HG03378 (cell line): ENCODE results near the gene RAI1.

Experiments used
- ATAC-seq: cut with Tn5 transposase; IDR thresholded peaks from one replicate; pipeline ENCODE4 v1.9.1; 2021; ENCODE audit warnings: mild to moderate bottlenecking, moderate library complexity; ENCODE audit not compliant: unreplicated experiment

RAI1 gene

GRCh38 chr17:17696882-17697633, 15.8 kb downstream of the RAI1 start:
- ATAC-seq: no peak

- no peak for ATAC-seq
Measured at GRCh38 chr17:17698371-17698770, 17.1 kb downstream of the RAI1 start.

GRCh38 chr17:17698869-17699351, 17.7 kb downstream of the RAI1 start:
- ATAC-seq: no peak

- ATAC-seq: no peak
Measured at GRCh38 chr17:17699491-17699890, 18.2 kb downstream of the RAI1 start.

GRCh38 chr17:17700251-17700969, 19.2 kb downstream of the RAI1 start:
- no peak for ATAC-seq

GRCh38 chr17:17701112-17701511, 19.9 kb downstream of the RAI1 start:
- ATAC-seq: no peak

- ATAC-seq: no peak
Measured at GRCh38 chr17:17701658-17702057, 20.4 kb downstream of the RAI1 start.

GRCh38 chr17:17702449-17703139, 21.3 kb downstream of the RAI1 start:
- no peak for ATAC-seq

- no peak for ATAC-seq
Measured at GRCh38 chr17:17703140-17703919, 22.1 kb downstream of the RAI1 start.

- no peak for ATAC-seq
Measured at GRCh38 chr17:17704931-17705330, 23.7 kb downstream of the RAI1 start.

GRCh38 chr17:17706140-17707060, 25.1 kb downstream of the RAI1 start:
- no peak for ATAC-seq

GRCh38 chr17:17708295-17708694, 27.0 kb downstream of the RAI1 start:
- ATAC-seq: no peak

- ATAC-seq: no peak
Measured at GRCh38 chr17:17708816-17709215, 27.6 kb downstream of the RAI1 start.

- no peak for ATAC-seq
Measured at GRCh38 chr17:17709815-17710321, 28.6 kb downstream of the RAI1 start.

GRCh38 chr17:17710355-17710727, 29.1 kb downstream of the RAI1 start:
- ATAC-seq: no peak

- no peak for ATAC-seq
Measured at GRCh38 chr17:17710728-17711541, 29.7 kb downstream of the RAI1 start.

GRCh38 chr17:17711641-17712162, 30.4 kb downstream of the RAI1 start:
- ATAC-seq: no peak

- peak; percentile 75 for ATAC-seq
Measured at GRCh38 chr17:17712268-17712924, 31.1 kb downstream of the RAI1 start.
